Measurements from ENCODE around the gene SEC22C.

DNA sequence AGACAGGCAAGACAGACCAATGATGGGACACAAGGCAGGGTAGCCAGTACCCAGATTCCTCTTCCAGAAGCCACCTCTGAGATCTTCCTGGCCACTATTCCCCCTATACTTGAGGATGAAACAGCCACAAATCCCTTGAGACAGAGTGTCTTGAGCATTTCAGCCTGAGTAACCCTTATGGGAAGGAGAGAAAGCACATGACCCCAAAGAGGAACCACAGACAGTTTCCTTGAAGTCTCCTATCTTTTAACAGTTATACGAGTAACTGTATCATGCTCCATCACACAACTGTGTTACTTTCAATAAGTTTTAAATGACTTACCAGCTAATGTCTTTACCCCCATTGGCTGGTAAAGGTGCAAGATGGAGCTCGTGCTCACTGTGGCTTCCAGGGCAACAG, 70.0 kb downstream of the SEC22C start:
- TF ChIP-seq, protein P1, sequence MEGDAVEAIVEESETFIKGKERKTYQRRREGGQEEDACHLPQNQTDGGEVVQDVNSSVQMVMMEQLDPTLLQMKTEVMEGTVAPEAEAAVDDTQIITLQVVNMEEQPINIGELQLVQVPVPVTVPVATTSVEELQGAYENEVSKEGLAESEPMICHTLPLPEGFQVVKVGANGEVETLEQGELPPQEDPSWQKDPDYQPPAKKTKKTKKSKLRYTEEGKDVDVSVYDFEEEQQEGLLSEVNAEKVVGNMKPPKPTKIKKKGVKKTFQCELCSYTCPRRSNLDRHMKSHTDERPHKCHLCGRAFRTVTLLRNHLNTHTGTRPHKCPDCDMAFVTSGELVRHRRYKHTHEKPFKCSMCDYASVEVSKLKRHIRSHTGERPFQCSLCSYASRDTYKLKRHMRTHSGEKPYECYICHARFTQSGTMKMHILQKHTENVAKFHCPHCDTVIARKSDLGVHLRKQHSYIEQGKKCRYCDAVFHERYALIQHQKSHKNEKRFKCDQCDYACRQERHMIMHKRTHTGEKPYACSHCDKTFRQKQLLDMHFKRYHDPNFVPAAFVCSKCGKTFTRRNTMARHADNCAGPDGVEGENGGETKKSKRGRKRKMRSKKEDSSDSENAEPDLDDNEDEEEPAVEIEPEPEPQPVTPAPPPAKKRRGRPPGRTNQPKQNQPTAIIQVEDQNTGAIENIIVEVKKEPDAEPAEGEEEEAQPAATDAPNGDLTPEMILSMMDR (conservative IDR thresholded peaks at IDR 0.05; ENCODE audit: low read depth in 2 of 2), result no peak
- TF ChIP-seq POLR2AphosphoS5 (IDR thresholded peaks at IDR 0.05; ENCODE audit: low read depth) (no peak), ZNF114 (CRISPR knock-in tag; IDR thresholded peaks at IDR 0.05) (no peak), CREB1 (CRISPR knock-in tag; IDR thresholded peaks at IDR 0.05; ENCODE audit: low read depth) (no peak), EZH2 (IDR thresholded peaks at IDR 0.05; ENCODE audit: low read depth, unreplicated experiment) (no peak), REST (IDR thresholded peaks at IDR 0.05; ENCODE audit: unreplicated experiment) (no peak), EZH2phosphoT487 (IDR thresholded peaks at IDR 0.05; ENCODE audit: unreplicated experiment) (no peak), ZNF331 (CRISPR knock-in tag; IDR thresholded peaks at IDR 0.05; ENCODE audit: low read depth) (no peak)

Measured in GM23338 (cell line).